Uterus (tissue), 2 donors: ENCODE measurements around the gene ENTREP1.

Experiments used
- CTCF ChIP-seq, 4 experiments: fragments of 200-600 bp in 2 of 4; fragments of 450-650 bp in 2 of 4; sonication (generic) in 2 of 4; IDR thresholded peaks; one replicate each; pipeline ENCODE4 v1.5.1; 2016 to 2019; ENCODE audit warnings: antibody characterized with exemption in 4 of 4, mild to moderate bottlenecking in 2 of 4, moderate library complexity in 1 of 4
- POLR2A ChIP-seq, 2 donors: fragments of 450-650 bp; IDR thresholded peaks; one replicate each; pipeline ENCODE4 v1.6.1; 2016; ENCODE audit warnings: antibody characterized with exemption in 2 of 2, mild to moderate bottlenecking in 1 of 2, moderate library complexity in 1 of 2

- TF ChIP-seq CTCF (IDR thresholded peaks at IDR 0.05) (no peak), POLR2A (IDR thresholded peaks at IDR 0.05) (no peak)
These were observed 71.7 kb downstream of the ENTREP1 start for GRCh38 chr9:69396759-69397158.
